Coronary artery (tissue), 2 donors: ENCODE measurements around the gene KRTAP4-4.
"Not testable (repeated sequence)": the region's sequence is repeated elsewhere in the genome, so short reads cannot be mapped to it uniquely, and the experiment has no call there.

Experiments used
- DNase-seq: peaks from one replicate; pipeline ENCODE4 v3.0.0-alpha.2; 2017; ENCODE audit warnings: low spot score
- H3K27ac ChIP-seq, 2 donors: fragments of 200-600 bp; sonication (generic); one replicate each; pipeline ENCODE4 v1.5.1; 2016 to 2019
- H3K4me3 ChIP-seq: fragments of 200-600 bp; sonication (generic); 2 replicates; pipeline ENCODE4 v1.5.1; 2016; ENCODE audit warnings: mild to moderate bottlenecking, moderate library complexity
- TF ChIP-seq, protein P1 (sequence below): fragments of 200-600 bp; sonication (generic); IDR thresholded peaks from one replicate; pipeline ENCODE4 v1.5.1; 2019; ENCODE audit warnings: antibody characterized with exemption

Gene KRTAP4-4

GRCh38 chr17:41160648-41161047, at the start of gene KRTAP4-4:
TSS of gene KRTAP4-4 (minus strand) at chr17:41160748. CDS start at chr17:41160691, 57 bp downstream.
- Histone ChIP-seq H3K27ac (no peak within 1 kb of the TSS), H3K4me3 (no peak within 1 kb of the TSS)
- TF ChIP-seq, protein P1, sequence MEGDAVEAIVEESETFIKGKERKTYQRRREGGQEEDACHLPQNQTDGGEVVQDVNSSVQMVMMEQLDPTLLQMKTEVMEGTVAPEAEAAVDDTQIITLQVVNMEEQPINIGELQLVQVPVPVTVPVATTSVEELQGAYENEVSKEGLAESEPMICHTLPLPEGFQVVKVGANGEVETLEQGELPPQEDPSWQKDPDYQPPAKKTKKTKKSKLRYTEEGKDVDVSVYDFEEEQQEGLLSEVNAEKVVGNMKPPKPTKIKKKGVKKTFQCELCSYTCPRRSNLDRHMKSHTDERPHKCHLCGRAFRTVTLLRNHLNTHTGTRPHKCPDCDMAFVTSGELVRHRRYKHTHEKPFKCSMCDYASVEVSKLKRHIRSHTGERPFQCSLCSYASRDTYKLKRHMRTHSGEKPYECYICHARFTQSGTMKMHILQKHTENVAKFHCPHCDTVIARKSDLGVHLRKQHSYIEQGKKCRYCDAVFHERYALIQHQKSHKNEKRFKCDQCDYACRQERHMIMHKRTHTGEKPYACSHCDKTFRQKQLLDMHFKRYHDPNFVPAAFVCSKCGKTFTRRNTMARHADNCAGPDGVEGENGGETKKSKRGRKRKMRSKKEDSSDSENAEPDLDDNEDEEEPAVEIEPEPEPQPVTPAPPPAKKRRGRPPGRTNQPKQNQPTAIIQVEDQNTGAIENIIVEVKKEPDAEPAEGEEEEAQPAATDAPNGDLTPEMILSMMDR, result no peak
- no peak for DNase-seq

- no peak for DNase-seq
- TF ChIP-seq, protein P1, result no peak
- H3K27ac ChIP-seq, result no peak overlapping the region
These were observed 39.0 kb upstream of the KRTAP4-4 start for GRCh38 chr17:41199421-41200078.

DNA sequence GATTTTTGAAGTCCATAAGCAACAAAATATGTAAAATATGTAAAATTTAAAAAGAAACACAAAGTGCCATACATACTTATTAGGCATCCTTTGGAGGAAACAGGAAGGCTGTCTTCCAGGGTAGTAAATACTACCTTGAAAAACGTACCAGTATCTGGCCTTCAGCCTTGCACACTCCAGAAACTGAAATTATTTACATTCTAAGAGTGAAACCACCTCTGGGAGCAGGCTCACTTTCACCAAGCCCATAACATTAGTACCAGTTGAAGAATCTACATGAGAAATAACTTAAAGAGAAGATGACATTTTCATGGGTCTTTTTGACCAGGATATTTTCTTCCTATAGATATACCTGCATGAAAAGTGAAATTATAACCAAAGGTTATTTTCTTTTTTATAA, 35.5 kb upstream of the KRTAP4-4 start:
- no peak for DNase-seq
- no peak overlapping the region for H3K27ac ChIP-seq
- TF ChIP-seq, protein P1, result no peak
- H3K4me3 ChIP-seq, result no peak overlapping the region

More at GRCh38 chr17:41199421-41200078, 39.0 kb upstream of the KRTAP4-4 start:
- H3K4me3 ChIP-seq, result no peak overlapping the region

DNA sequence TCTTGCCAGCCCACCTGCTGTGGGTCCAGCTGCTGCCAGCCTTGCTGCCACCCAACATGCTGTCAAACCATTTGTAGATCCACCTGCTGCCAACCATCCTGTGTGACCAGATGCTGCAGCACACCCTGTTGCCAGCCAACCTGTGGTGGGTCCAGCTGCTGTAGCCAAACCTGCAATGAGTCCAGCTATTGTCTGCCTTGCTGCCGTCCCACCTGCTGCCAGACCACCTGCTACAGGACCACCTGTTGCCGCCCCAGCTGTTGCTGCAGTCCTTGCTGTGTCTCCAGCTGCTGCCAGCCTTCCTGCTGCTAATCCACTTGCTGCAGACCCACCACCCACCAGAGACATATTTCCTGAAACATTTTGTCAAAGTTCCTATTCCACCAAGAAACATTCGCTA, 29.8 kb upstream of the KRTAP4-4 start:
- TF ChIP-seq, protein P1, result no peak
- no peak for DNase-seq
- Histone ChIP-seq H3K27ac (no peak overlapping the region), H3K4me3 (no peak overlapping the region)

DNA sequence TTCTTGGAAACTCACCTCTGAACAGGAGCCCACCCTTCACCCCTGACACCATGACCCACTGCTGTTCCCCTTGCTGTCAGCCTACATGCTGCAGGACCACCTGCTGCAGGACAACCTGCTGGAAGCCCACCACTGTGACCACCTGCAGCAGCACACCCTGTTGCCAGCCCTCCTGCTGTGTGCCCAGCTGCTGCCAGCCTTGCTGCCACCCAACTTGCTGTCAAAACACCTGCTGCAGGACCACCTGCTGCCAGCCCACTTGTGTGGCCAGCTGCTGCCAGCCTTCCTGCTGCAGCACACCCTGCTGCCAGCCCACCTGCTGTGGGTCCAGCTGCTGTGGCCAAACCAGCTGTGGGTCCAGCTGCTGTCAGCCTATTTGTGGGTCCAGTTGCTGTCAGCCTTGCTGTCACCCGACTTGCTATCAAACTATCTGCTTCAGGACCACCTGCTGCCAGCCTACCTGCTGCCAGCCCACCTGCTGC, 29.3 kb upstream of the KRTAP4-4 start, which contains the start of gene KRTAP9-1:
KRTAP9-1 (plus strand) TSS at position 51 of the 482 bp plus-strand sequence; CDS start at position 51, 0 bp downstream.
- not testable (repeated sequence) for DNase-seq, H3K4me3 ChIP-seq, H3K27ac ChIP-seq

DNA sequence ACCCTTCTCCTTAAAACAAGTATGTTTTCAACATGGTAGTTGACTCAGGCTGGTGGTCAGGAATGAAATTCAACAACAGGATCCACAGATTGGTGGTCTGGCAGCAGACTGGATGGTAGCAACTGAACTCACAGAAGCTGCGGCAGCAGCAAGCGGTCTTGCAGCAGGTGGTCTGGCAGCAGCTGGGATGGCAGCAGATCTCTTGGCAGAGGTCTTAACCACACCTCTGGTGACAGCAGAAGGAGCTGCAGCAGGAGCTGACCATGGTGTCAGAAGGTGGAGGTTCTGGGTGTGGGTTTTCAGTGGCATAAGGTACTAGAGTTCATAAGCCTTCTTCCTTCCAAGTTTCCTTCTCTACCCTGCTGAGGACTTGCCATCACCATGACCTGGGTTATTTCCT, 26.3 kb upstream of the KRTAP4-4 start:
- Histone ChIP-seq H3K4me3 (no peak overlapping the region), H3K27ac (no peak overlapping the region)
- TF ChIP-seq, protein P1, result no peak
- no peak for DNase-seq

DNA sequence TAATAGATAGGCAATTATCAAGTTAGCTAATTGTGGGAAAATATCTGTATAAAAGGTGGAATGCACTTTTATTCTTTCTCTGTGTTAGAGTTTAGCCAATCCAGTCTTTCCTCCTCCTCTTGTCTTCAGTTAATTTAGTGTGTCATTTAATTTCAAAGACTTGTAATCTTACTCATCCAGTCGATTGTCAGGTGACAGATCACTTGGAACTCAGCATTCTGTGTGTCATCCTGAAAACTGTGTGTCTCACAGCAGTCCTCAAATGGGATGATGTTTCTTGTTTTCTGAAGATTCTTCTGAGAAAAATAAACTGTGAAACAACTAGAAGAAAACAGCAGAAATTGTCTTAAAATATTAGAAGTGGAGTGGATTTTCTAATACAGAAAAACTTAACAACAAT, 24.5 kb upstream of the KRTAP4-4 start:
- no peak overlapping the region for H3K4me3 ChIP-seq
- no peak overlapping the region for H3K27ac ChIP-seq
- DNase-seq, result no peak
- TF ChIP-seq, protein P1, result no peak
